ENCODE measurements around the gene MAPK4. TPM values are rescaled to one million over a fixed set of nuclear protein-coding genes. Genes with fewer than 3 reads are reported as not detected.

Gene MAPK4
- total RNA-seq, 2 donors from 2014 or later, result not detected

DNA sequence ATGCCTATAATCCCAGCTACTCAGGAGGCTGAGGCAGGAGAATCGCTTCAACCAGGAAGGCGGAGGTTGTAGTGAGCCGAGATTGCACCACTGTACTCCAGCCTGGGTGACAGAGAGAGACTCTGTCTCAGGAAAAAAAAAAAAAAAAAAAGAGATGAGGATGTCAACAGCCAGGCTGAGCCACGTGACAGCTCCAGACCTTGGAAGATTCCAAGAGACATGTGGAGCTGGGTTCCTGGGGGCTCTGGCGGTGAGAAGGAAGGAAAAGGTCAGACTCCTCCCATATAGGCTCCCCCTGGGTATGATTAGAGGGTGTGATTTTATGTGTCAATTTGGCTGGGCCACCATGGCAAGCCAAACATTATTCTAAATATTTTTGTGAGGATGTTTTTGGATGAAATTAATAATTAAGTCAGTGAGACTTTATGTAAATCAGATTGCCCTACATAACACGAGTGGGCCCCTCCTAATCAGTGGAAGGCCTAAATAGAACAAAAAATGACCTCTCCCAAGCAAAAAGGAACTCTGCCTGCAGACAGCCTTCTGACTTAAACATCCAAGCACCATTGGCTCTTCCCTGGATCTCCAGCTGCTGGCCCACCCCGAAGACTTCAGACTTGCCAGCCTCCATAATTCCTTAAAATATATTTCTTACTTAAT lies 178.3 kb downstream of the MAPK4 start:
- Mint-ChIP-seq H3K27ac (no peak overlapping the region), H3K4me1 (no peaks in the 10 kb centered on the region), H3K27me3 (peaks cover 11% of the 10 kb centered on the region), H3K36me3 (ENCODE audit: low read depth) (no peaks in the 10 kb centered on the region), H3K4me3 (no peak overlapping the region)
- ATAC-seq (no peak), DNase-seq (no peak)
- H3K9me3 ChIP-seq (ENCODE audit: control insufficient read depth, low read length, poor library complexity, severe bottlenecking), result no peaks in the 10 kb centered on the region

DNA sequence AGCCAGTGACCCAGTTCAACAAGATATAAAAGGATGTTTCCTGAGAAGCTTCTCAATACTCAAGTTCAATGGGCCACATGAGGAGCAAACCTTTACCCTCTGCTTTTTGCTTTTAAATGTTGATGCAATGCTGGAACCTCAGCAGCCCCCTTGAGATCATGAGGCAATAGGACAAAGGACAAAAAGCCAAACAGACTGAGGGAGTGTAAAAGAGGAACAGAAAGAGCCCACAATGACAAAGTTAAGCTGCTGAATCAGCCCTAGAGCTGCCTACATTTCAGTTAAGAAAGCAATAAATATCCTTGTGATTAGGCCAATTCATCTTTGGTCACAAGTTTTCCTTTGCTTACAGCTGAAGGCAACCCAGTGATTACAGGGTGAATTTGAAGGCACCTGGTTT lies 183.1 kb downstream of the MAPK4 start:
- no peaks in the 10 kb centered on the region for H3K9me3 ChIP-seq (ENCODE audit: control insufficient read depth, low read length, poor library complexity, severe bottlenecking)
- no peaks in the 10 kb centered on the region for H3K4me1 Mint-ChIP-seq
- H3K36me3 Mint-ChIP-seq (ENCODE audit: low read depth), result no peaks in the 10 kb centered on the region
- H3K4me3 Mint-ChIP-seq, result no peak overlapping the region
- no peak overlapping the region for H3K27ac Mint-ChIP-seq
- ATAC-seq (no peak), DNase-seq (no peak)
- H3K27me3 Mint-ChIP-seq, result peaks cover 16% of the 10 kb centered on the region

DNA sequence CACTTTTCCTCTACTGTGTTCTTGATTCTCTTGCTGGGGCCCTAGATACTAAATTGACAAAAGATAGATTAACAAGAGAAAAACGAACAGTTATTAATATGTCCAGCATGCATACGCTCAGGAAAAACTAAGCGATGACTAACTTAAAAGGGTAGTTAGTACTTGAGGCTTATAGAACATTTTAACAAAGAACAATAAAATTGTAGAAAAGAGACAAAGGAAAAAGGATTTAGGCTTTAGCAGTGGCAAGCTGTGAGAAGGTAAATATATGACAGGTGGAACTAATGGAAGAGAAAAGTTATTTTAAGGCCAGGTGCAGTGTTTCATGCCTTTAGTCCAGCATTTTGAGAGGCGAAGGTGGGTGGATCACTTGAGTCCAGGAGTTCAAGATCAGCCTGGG lies 184.4 kb downstream of the MAPK4 start:
- no peaks in the 10 kb centered on the region for H3K4me1 Mint-ChIP-seq
- no peak for ATAC-seq
- H3K27me3 Mint-ChIP-seq, result peaks cover 29% of the 10 kb centered on the region
- H3K36me3 Mint-ChIP-seq (ENCODE audit: low read depth), result no peaks in the 10 kb centered on the region
- no peak overlapping the region for H3K4me3 Mint-ChIP-seq
- no peak for DNase-seq
- H3K27ac Mint-ChIP-seq, result no peak overlapping the region
- no peaks in the 10 kb centered on the region for H3K9me3 ChIP-seq (ENCODE audit: control insufficient read depth, low read length, poor library complexity, severe bottlenecking)

DNA sequence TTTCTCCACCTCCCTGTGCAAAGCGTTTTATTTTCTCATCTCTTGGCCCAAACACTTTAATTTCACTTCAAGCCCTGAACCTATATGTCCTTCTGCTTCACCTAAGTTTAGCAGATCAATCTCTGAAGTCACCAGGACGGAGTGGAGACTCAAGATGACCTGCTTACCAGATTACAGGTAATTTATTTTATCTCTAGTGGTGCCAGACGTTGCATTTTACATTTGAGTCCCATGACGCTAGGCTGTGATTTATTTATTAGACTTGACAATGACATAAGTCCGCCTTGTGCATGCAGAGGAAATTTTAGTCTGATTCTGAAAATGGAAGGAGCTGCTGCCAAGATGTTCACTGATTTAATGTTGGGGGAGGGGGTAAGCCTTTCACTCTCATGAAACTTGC lies 186.1 kb downstream of the MAPK4 start:
- Mint-ChIP-seq H3K4me1 (no peaks in the 10 kb centered on the region), H3K36me3 (ENCODE audit: low read depth) (no peaks in the 10 kb centered on the region), H3K27ac (no peak overlapping the region), H3K27me3 (peaks cover 46% of the 10 kb centered on the region), H3K4me3 (no peak overlapping the region)
- H3K9me3 ChIP-seq (ENCODE audit: control insufficient read depth, low read length, poor library complexity, severe bottlenecking), result no peaks in the 10 kb centered on the region
- DNase-seq (no peak), ATAC-seq (no peak)

DNA sequence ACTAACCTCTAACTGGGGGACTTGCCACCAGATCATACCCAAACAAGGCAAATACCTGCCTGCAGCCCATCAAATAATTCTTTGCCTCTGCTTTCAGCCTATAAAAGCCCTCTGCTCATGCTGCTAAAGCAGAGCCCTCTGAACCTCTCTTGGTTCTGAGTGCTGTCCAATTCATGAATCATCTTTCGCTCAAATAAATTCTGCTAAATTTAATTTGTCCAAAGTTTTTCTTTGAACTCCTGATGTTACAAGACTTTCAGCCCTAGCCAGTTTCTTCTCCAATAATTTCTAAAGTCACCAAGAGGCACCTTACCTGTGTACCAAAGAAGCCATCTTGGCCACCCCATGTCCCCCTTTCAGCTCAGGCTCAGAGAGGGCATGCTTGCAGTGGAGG lies 188.0 kb downstream of the MAPK4 start:
- Mint-ChIP-seq H3K27me3 (peaks cover 56% of the 10 kb centered on the region), H3K4me1 (no peaks in the 10 kb centered on the region)
- no peak for ATAC-seq

DNA sequence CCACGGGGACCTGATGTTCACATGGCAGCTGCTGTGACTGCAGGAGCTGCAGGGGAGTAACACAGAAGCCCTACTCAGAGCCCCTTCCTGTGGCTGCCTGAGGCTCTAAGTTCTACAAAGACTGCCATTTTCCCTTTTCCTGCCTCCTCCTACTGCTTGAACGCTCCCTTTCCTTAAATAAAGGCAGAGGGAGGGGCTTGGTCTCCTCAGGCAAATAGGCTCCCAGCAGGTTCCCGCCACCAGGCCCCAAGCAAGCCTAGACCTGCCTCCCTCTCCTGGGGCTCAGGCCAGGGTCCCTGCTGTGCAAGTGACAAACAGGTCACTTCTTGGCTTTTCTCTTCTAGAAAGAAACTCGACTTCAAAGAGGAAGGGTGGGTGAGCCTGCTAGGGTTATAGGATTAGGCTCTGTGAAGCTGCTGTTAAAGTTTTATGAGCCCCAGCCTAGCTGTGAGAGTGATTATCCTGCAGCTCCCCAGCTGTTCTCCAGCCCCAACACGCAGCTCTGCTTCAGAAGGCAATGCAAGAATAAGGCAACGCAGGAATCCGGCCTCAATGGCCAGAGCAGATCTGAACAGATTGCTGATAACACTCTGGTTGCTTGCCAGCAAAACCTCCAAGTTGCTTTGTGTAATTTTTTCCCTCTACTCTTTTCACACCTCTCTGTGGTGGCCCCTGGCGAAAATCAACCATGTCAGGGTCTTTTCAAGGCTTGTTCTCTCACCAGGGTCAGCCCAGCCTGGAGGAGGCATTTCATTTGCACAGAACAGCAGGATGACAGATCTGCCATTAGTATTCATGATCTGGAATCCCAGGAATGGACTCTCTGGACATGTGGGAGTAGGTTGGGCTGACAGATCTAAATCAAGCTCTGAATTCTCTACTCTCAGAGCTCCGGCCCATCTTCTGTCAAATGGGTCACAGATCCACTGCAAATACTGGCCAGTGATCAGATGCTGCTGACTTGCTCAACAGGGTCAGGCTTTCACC lies 188.6 kb downstream of the MAPK4 start:
- H3K9me3 ChIP-seq (ENCODE audit: control insufficient read depth, low read length, poor library complexity, severe bottlenecking), result no peaks in the 10 kb centered on the region
- no peak overlapping the region for H3K27ac Mint-ChIP-seq
- H3K36me3 Mint-ChIP-seq (ENCODE audit: low read depth), result no peaks in the 10 kb centered on the region
- no peak for ATAC-seq
- no peak for DNase-seq
- H3K27me3 Mint-ChIP-seq, result peaks cover 59% of the 10 kb centered on the region
- no peaks in the 10 kb centered on the region for H3K4me1 Mint-ChIP-seq
- H3K4me3 Mint-ChIP-seq, result no peak overlapping the region

More for the DNA sequence above, 188.0 kb downstream of the MAPK4 start:
- DNase-seq, result no peak
- Mint-ChIP-seq H3K27ac (no peak overlapping the region), H3K36me3 (ENCODE audit: low read depth) (no peaks in the 10 kb centered on the region), H3K4me3 (no peak overlapping the region)
- H3K9me3 ChIP-seq (ENCODE audit: control insufficient read depth, low read length, poor library complexity, severe bottlenecking), result no peaks in the 10 kb centered on the region

DNA sequence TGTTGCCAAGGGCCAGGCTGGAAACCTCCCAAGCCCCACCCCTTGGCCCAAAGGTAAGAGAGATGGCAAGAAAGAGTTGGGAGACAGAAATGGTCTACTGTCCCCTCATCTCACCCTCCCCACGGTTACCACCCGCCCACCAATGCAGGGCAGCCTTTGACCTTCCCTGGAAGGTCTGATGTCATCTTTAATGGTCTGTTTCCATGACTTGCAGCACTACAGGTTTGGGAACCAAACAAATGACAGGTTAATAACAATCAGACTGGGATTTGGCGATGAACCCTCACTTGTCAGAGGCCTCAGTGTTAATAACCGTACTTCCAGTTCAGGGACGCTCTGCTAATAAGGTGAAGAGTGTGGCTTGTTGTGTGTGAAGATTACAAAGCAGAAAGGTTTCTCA lies 189.5 kb downstream of the MAPK4 start:
- H3K36me3 Mint-ChIP-seq (ENCODE audit: low read depth), result no peaks in the 10 kb centered on the region
- no peaks in the 10 kb centered on the region for H3K4me1 Mint-ChIP-seq
- no peaks in the 10 kb centered on the region for H3K9me3 ChIP-seq (ENCODE audit: control insufficient read depth, low read length, poor library complexity, severe bottlenecking)
- peaks cover 66% of the 10 kb centered on the region for H3K27me3 Mint-ChIP-seq
- no peak for DNase-seq
- H3K27ac Mint-ChIP-seq, result no peak overlapping the region
- ATAC-seq, result no peak
- H3K4me3 Mint-ChIP-seq, result no peak overlapping the region

DNA sequence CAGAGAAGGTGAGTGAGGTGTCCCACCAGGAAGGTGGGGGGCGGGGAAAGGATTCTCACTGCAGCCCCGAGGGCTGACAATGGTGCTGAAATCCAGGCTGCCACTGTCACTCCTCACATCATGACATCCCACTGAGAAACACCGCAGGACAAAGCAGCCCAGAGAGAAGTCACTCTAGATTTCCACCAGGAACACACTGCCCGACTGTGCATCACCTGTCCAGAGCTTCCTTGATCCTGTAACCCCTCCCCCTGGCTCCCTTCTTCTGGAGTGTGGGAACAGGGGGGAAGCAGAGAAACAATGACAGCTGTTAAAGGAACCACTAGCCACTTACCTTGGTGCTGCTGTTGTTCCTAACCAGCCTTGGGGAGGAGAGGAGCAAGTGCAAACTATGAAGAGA lies 190.1 kb downstream of the MAPK4 start:
- Mint-ChIP-seq H3K4me1 (no peaks in the 10 kb centered on the region), H3K36me3 (ENCODE audit: low read depth) (no peaks in the 10 kb centered on the region), H3K27me3 (peaks cover 66% of the 10 kb centered on the region), H3K4me3 (no peak overlapping the region), H3K27ac (no peak overlapping the region)
- ATAC-seq (no peak), DNase-seq (no peak)
- H3K9me3 ChIP-seq (ENCODE audit: control insufficient read depth, low read length, poor library complexity, severe bottlenecking), result no peaks in the 10 kb centered on the region

DNA sequence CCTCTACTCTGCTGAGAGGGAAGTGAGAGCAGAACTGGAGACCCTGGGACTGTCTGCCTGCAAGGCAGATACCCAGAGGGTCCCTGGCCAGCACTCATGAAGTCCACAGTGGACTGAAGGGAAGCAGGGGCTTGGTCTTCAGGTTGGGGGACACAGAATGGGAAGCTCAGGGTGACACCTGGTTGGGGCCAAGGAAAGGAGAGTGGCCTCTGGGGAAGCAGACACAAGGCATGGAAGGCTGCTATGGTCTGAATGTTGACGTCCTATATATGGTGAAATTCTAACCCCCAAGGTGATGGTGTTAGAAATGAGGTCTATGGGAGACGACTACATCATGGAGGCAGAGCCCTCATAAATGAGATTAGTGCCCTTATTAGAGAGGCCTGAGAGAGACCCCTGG lies 190.7 kb downstream of the MAPK4 start:
- no peaks in the 10 kb centered on the region for H3K9me3 ChIP-seq (ENCODE audit: control insufficient read depth, low read length, poor library complexity, severe bottlenecking)
- Mint-ChIP-seq H3K4me1 (no peaks in the 10 kb centered on the region), H3K27me3 (peaks cover 64% of the 10 kb centered on the region), H3K4me3 (no peak overlapping the region), H3K27ac (no peak overlapping the region), H3K36me3 (ENCODE audit: low read depth) (no peaks in the 10 kb centered on the region)
- ATAC-seq, result no peak
- no peak for DNase-seq

DNA sequence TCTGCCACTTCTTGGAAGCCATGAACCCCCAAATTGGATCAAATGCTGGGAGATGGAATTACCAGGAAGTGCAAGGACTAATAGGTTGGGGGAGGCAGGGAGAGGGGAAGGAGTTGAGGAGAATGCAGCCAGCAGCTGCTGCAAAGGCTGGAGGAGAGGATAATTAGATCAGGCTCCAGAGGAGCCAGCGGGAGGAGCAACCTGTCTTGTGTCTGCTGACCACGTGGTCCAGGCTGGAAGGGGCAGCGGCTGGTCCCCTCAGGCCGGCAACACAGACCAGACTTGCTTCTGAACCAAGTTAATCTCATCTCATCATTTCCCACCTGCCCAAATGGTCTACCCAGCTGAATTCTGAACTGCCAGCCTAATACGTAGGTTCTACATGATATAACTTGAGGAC lies 191.6 kb downstream of the MAPK4 start:
- H3K9me3 ChIP-seq (ENCODE audit: control insufficient read depth, low read length, poor library complexity, severe bottlenecking), result no peaks in the 10 kb centered on the region
- Mint-ChIP-seq H3K27me3 (peaks cover 57% of the 10 kb centered on the region), H3K4me3 (no peak overlapping the region), H3K4me1 (no peaks in the 10 kb centered on the region), H3K27ac (no peak overlapping the region), H3K36me3 (ENCODE audit: low read depth) (no peaks in the 10 kb centered on the region)
- no peak for DNase-seq
- ATAC-seq, result no peak

DNA sequence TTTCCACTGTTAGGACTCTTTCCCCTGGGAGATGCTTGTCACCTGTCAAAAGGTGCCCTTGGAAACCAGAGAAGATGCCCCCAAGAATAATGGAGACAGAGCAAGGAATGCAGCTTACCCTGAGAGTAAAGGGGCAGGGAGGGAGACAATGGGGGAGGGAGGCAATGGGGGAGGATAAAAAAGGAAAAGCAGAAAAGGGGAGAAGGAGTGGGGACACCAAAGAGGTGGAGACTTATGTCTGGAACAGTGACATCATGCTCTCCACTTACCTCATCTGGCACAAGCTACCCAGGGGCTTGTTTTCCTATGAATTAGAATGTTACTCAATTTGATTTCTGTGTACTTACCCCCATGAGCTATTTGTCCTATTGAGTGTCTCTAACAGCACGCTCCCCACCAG lies 192.1 kb downstream of the MAPK4 start:
- DNase-seq (no peak), ATAC-seq (no peak)
- no peaks in the 10 kb centered on the region for H3K4me1 Mint-ChIP-seq
- H3K9me3 ChIP-seq (ENCODE audit: control insufficient read depth, low read length, poor library complexity, severe bottlenecking), result no peaks in the 10 kb centered on the region
- H3K4me3 Mint-ChIP-seq, result no peak overlapping the region
- H3K27ac Mint-ChIP-seq, result no peak overlapping the region
- no peaks in the 10 kb centered on the region for H3K36me3 Mint-ChIP-seq (ENCODE audit: low read depth)
- peaks cover 57% of the 10 kb centered on the region for H3K27me3 Mint-ChIP-seq

DNA sequence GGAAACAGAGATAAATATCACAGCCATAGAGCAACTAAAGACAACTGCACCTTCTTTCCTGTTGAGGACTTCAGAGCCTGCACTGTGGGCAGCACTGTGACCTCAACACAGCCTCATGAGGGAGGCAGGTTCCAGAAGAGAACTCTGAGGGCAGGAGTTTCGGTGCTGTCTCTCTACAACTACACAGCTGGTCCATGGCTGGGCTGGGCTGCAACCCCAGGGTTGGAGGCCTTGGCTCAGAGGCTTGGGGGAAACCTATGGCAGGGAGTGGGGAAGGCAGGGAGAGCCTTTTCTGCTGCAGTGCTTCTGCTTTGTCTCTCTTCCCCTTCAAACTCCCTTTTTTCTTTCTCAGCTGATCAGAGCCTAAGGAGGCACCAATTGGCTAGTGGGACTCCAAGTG lies 193.4 kb downstream of the MAPK4 start:
- no peaks in the 10 kb centered on the region for H3K9me3 ChIP-seq (ENCODE audit: control insufficient read depth, low read length, poor library complexity, severe bottlenecking)
- H3K27me3 Mint-ChIP-seq, result peaks cover 61% of the 10 kb centered on the region
- no peak overlapping the region for H3K27ac Mint-ChIP-seq
- H3K4me1 Mint-ChIP-seq, result no peaks in the 10 kb centered on the region
- no peak overlapping the region for H3K4me3 Mint-ChIP-seq
- no peak for ATAC-seq
- no peak for DNase-seq
- no peaks in the 10 kb centered on the region for H3K36me3 Mint-ChIP-seq (ENCODE audit: low read depth)

DNA sequence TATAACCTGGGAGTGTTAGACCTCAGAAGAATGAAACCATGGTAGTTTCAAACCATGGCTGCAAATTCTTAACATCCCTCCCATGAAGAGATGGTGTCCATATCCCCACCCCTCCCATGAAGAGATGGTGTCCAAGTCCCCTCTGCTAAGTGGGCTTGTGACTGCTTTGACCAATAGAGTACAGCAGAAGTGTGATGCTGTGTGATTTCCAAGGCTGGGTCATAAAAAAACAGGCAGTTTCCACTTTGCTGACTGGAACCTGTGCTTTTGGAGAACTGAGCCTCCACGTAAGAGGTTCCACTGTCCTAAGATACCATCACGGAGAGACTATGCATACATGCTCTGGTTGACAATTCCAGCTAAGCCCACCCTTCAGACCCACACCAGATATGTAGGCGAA lies 194.4 kb downstream of the MAPK4 start:
- no peak overlapping the region for H3K27ac Mint-ChIP-seq
- no peaks in the 10 kb centered on the region for H3K9me3 ChIP-seq (ENCODE audit: control insufficient read depth, low read length, poor library complexity, severe bottlenecking)
- H3K4me1 Mint-ChIP-seq, result no peaks in the 10 kb centered on the region
- peaks cover 61% of the 10 kb centered on the region for H3K27me3 Mint-ChIP-seq
- DNase-seq, result no peak
- no peaks in the 10 kb centered on the region for H3K36me3 Mint-ChIP-seq (ENCODE audit: low read depth)
- ATAC-seq, result no peak
- H3K4me3 Mint-ChIP-seq, result no peak overlapping the region

DNA sequence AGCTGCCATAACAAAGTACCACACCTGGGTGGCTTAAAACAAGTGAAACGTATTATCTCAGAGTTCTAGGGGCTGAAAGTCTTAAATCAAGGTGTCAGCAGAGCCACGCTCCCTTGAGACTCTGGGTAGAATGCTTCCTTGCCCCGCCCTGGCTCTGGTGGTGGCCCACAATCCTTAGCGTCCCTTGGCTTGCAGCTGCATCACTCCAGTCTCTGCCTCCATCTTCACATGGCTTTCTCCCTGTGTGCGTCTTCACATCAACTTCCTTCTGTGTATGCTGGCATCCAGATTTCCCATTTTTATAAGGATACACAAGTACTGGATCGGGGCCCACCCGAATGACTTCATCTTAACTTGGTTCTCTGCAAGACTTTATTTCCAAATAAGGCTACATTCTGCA lies 197.5 kb downstream of the MAPK4 start:
- no peak overlapping the region for H3K27ac Mint-ChIP-seq
- no peak for DNase-seq
- no peak for ATAC-seq
- no peaks in the 10 kb centered on the region for H3K9me3 ChIP-seq (ENCODE audit: control insufficient read depth, low read length, poor library complexity, severe bottlenecking)
- no peaks in the 10 kb centered on the region for H3K36me3 Mint-ChIP-seq (ENCODE audit: low read depth)
- H3K4me3 Mint-ChIP-seq, result no peak overlapping the region
- H3K4me1 Mint-ChIP-seq, result no peaks in the 10 kb centered on the region
- H3K27me3 Mint-ChIP-seq, result peaks cover 40% of the 10 kb centered on the region
